ENCODE measurements around the gene TRIM60. TPM values are rescaled to one million over a fixed set of nuclear protein-coding genes. Genes with fewer than 3 reads are reported as not detected.
"Not testable (repeated sequence)": the region's sequence is repeated elsewhere in the genome, so short reads cannot be mapped to it uniquely, and the experiment has no call there.

TRIM60 gene
- total RNA-seq, 2 donors from 2014 or later = not detected

- TF ChIP-seq, protein P1, sequence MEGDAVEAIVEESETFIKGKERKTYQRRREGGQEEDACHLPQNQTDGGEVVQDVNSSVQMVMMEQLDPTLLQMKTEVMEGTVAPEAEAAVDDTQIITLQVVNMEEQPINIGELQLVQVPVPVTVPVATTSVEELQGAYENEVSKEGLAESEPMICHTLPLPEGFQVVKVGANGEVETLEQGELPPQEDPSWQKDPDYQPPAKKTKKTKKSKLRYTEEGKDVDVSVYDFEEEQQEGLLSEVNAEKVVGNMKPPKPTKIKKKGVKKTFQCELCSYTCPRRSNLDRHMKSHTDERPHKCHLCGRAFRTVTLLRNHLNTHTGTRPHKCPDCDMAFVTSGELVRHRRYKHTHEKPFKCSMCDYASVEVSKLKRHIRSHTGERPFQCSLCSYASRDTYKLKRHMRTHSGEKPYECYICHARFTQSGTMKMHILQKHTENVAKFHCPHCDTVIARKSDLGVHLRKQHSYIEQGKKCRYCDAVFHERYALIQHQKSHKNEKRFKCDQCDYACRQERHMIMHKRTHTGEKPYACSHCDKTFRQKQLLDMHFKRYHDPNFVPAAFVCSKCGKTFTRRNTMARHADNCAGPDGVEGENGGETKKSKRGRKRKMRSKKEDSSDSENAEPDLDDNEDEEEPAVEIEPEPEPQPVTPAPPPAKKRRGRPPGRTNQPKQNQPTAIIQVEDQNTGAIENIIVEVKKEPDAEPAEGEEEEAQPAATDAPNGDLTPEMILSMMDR (IDR thresholded peaks at IDR 0.05) = no peak
- DNase-seq = no peak
- Histone ChIP-seq H3K9ac (ENCODE audit: low read depth in 2 of 2, low read length in 2 of 2) (no peak overlapping the region), H3K27ac (no peak overlapping the region), H3K4me1 (no peaks in the 10 kb centered on the region), H3K36me3 (no peaks in the 10 kb centered on the region), H3K27me3 (no peaks in the 10 kb centered on the region), H3K4me3 (no peak overlapping the region), H3K9me3 (no peaks in the 10 kb centered on the region)
- intact Hi-C loops (cut with DNase I) = no loop called here
Measured at GRCh38 chr4:165010991-165011390, 20.8 kb upstream of the TRIM60 start.

- Histone ChIP-seq H3K9ac (ENCODE audit: low read depth in 2 of 2, low read length in 2 of 2) (no peak overlapping the region), H3K4me3 (no peak overlapping the region), H3K9me3 (no peaks in the 10 kb centered on the region), H3K36me3 (no peaks in the 10 kb centered on the region), H3K4me1 (no peaks in the 10 kb centered on the region), H3K27me3 (no peaks in the 10 kb centered on the region), H3K27ac (no peak overlapping the region)
- DNase-seq = no peak
- intact Hi-C loops (cut with DNase I) = no loop called here
- TF ChIP-seq, protein P1 (IDR thresholded peaks at IDR 0.05) = no peak
Measured at GRCh38 chr4:165011403-165011802, 20.4 kb upstream of the TRIM60 start.

DNA sequence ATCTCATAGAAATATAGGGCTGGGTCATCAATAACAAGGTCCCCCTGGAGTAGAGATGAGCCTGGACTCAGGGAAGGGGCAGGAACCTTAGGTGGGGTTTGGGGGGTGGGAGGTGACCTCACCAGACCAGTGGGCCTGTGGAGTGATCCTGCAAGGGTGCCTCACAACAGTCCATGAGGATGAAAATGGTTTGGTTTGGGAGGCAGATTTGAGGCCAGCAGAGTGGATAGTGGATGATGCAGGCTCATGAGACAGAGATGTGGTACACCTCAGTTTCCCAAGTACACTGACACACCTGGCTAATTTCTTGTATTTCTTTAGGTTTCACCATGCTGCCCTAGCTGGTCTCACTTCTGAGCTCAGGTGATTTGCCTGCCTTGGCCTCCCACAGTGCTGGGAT lies 18.1 kb upstream of the TRIM60 start:
- no peaks in the 10 kb centered on the region for H3K9me3 ChIP-seq
- no peaks in the 10 kb centered on the region for H3K27me3 ChIP-seq
- H3K9ac ChIP-seq (ENCODE audit: low read depth in 2 of 2, low read length in 2 of 2) = no peak overlapping the region
- no peak overlapping the region for H3K4me3 ChIP-seq
- no peak for DNase-seq
- TF ChIP-seq, protein P1 (IDR thresholded peaks at IDR 0.05) = no peak
- H3K36me3 ChIP-seq = no peaks in the 10 kb centered on the region
- H3K27ac ChIP-seq = no peak overlapping the region
- intact Hi-C loops (cut with DNase I) = no loop called here
- no peaks in the 10 kb centered on the region for H3K4me1 ChIP-seq

DNA sequence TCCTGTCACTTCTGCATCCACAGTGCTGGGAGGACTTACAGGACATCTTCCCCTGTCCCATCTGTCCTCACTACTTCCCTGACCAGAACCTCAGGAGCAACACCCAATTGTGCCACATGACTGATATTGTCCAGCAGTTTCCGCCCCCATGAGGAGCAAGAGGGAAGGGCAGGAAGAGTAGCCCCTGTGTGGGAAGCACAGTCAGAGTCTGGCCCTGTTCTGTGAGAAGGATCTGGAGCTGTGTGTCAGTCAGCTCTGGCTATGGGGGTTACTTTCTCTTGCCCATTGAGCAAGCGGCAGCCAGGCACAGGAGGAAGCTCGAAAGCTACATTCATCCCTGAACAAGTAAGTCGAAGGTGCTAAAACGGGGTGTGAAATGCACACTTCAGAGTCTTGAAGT lies 14.8 kb upstream of the TRIM60 start:
- H3K4me1 ChIP-seq = no peaks in the 10 kb centered on the region
- H3K27ac ChIP-seq = no peak overlapping the region
- H3K4me3 ChIP-seq = no peak overlapping the region
- H3K9me3 ChIP-seq = no peaks in the 10 kb centered on the region
- DNase-seq = no peak
- intact Hi-C loops (cut with DNase I) = no loop called here
- no peaks in the 10 kb centered on the region for H3K27me3 ChIP-seq
- no peak overlapping the region for H3K9ac ChIP-seq (ENCODE audit: low read depth in 2 of 2, low read length in 2 of 2)
- no peaks in the 10 kb centered on the region for H3K36me3 ChIP-seq
- TF ChIP-seq, protein P1 (IDR thresholded peaks at IDR 0.05) = no peak

DNA sequence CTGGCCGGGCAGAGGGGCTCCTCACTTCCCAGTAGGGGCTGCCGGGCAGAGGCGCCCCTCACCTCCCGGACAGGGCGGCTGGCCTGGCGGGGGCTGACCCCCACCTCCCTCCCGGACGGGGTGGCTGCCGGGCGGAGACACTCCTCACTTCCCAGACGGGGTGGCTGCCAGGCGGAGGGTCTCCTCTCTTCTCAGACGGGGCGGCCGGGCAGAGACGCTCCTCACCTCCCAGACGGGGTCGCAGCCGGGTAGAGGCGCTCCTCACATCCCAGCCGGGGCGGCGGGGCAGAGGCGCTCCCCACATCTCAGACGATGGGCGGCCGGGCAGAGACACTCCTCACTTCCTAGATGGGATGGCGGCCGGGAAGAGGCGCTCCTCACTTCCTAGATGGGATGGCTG lies 11.8 kb upstream of the TRIM60 start:
- DNase-seq; H3K36me3 ChIP-seq; H3K9ac ChIP-seq (ENCODE audit: low read depth in 2 of 2, low read length in 2 of 2); H3K4me3 ChIP-seq; H3K4me1 ChIP-seq; H3K9me3 ChIP-seq; intact Hi-C loops (cut with DNase I); H3K27ac ChIP-seq; H3K27me3 ChIP-seq: not testable (repeated sequence)

- H3K4me1 ChIP-seq; DNase-seq; H3K9me3 ChIP-seq; H3K27ac ChIP-seq; H3K9ac ChIP-seq (ENCODE audit: low read depth in 2 of 2, low read length in 2 of 2); H3K36me3 ChIP-seq; intact Hi-C loops (cut with DNase I); H3K4me3 ChIP-seq; H3K27me3 ChIP-seq: not testable (repeated sequence)
Measured at GRCh38 chr4:165025782-165026181, 6.0 kb upstream of the TRIM60 start.
